B cell (primary cell): Measurements from ENCODE around the gene HS6ST3. TPM values are rescaled to one million over a fixed set of nuclear protein-coding genes. Genes with fewer than 3 reads are reported as not detected.
"Not testable (repeated sequence)": the region's sequence is repeated elsewhere in the genome, so short reads cannot be mapped to it uniquely, and the experiment has no call there.

Experiments used
- ATAC-seq: fragments of 200-7000 bp; cut with Tn5 transposase; one replicate; pipeline ENCODE4 v1.10.0; 2021; ENCODE audit warnings: low read depth, mild to moderate bottlenecking, moderate number of reproducible peaks, moderate library complexity
- CTCF ChIA-PET: fragments of 350-600 bp; sonication (Branson Sonifier 250); formaldehyde crosslinking; loops from one replicate; lab custom pipeline; 2021; ENCODE audit warnings: antibody characterized with exemption, inconsistent platforms; lab: Charles Lee
- POLR2A ChIA-PET: fragments of 350-600 bp; sonication (Branson Sonifier 250); formaldehyde crosslinking; loops from one replicate; lab custom pipeline; 2021; ENCODE audit warnings: antibody characterized with exemption; lab: Charles Lee
- DNase-seq: peaks from one replicate; pipeline ENCODE4 v3.0.0; 2013
- H2AFZ ChIP-seq: 2 replicates; pipeline ENCODE4 v1.6.1; 2012; ENCODE audit warnings: mild to moderate bottlenecking, low read depth, low read length; ENCODE audit not compliant: insufficient read depth, poor library complexity, severe bottlenecking
- H3K27ac ChIP-seq, 2 donors: 1 replicate in 1 of 2; 2 replicates in 1 of 2; pipeline ENCODE4 v1.5.1; 2012 to 2013; ENCODE audit warnings: low read length in 2 of 2, mild to moderate bottlenecking in 2 of 2, moderate library complexity in 1 of 2
- H3K27me3 ChIP-seq, 4 experiments: fragments of 200-600 bp in 1 of 4; sonication (generic) in 1 of 4; replicated peaks in 1 of 4; 1 replicate in 2 of 4; 2 replicates in 2 of 4; pipeline versions ENCODE4 v1.6.1 to v1.7.0; 2013 to 2016; ENCODE audit warnings: low read length in 3 of 4, mild to moderate bottlenecking in 2 of 4, mixed read lengths in 1 of 4, moderate library complexity in 1 of 4; ENCODE audit not compliant: insufficient read depth in 4 of 4, control insufficient read depth in 3 of 4; ENCODE audit errors: control extremely low read depth in 1 of 4
- H3K36me3 ChIP-seq, 2 experiments: replicated peaks in 1 of 2; 1 replicate in 1 of 2; 2 replicates in 1 of 2; pipeline versions ENCODE4 v1.6.1 to v1.7.1; 2013; ENCODE audit warnings: low read length in 1 of 2; ENCODE audit not compliant: insufficient read depth in 2 of 2, control insufficient read depth in 1 of 2; ENCODE audit errors: control extremely low read depth in 1 of 2, extremely low read depth in 1 of 2
- H3K4me1 ChIP-seq, 2 donors: fragments of 200-600 bp in 1 of 2; sonication (generic) in 1 of 2; 1 replicate in 1 of 2; 2 replicates in 1 of 2; pipeline versions ENCODE4 v1.5.1 to v1.6.1; 2013 to 2017; ENCODE audit warnings: low read length in 2 of 2; ENCODE audit not compliant: control insufficient read depth in 2 of 2, insufficient read depth in 2 of 2
- H3K4me2 ChIP-seq: replicated peaks from 2 replicates; pipeline ENCODE3; 2012; ENCODE audit warnings: mild to moderate bottlenecking, low read depth, low read length; ENCODE audit not compliant: poor library complexity, severe bottlenecking
- H3K4me3 ChIP-seq, 5 experiments: fragments of 200-600 bp in 1 of 5; sonication (generic) in 1 of 5; 1 replicate in 3 of 5; 2 replicates in 2 of 5; pipeline versions ENCODE4 v1.5.1 to v1.7.0; 2011 to 2016; ENCODE audit warnings: low read length in 4 of 5, mild to moderate bottlenecking in 4 of 5, low read depth in 2 of 5, control low read depth in 1 of 5, moderate library complexity in 1 of 5; ENCODE audit not compliant: insufficient read depth in 1 of 5; ENCODE audit errors: control extremely low read depth in 1 of 5, extremely low read depth in 1 of 5
- H3K79me2 ChIP-seq: fragments of 200-600 bp; sonication (generic); one replicate; pipeline ENCODE4 v1.6.0; 2016; ENCODE audit warnings: low read length; ENCODE audit not compliant: control insufficient read depth, insufficient read depth
- H3K9ac ChIP-seq: fragments of 200-600 bp; sonication (generic); 2 replicates; pipeline ENCODE4 v1.6.1; 2017; ENCODE audit warnings: mild to moderate bottlenecking, low read length, moderate library complexity
- H3K9me3 ChIP-seq, 3 donors: one replicate each; pipeline versions ENCODE4 v1.6.1 to v1.7.1; 2013; ENCODE audit warnings: low read length in 2 of 3; ENCODE audit not compliant: control insufficient read depth in 2 of 3, insufficient read depth in 1 of 3; ENCODE audit errors: control extremely low read depth in 1 of 3
- H4K20me1 ChIP-seq: 2 replicates; pipeline ENCODE4 v1.6.0; 2012; ENCODE audit warnings: mild to moderate bottlenecking, low read length; ENCODE audit not compliant: insufficient read depth, control insufficient read depth, poor library complexity, severe bottlenecking
- H3K27ac Mint-ChIP-seq: one replicate; pipeline ENCODE4 v1.8.0; 2021; ENCODE audit warnings: mixed read lengths
- H3K27me3 Mint-ChIP-seq: one replicate; pipeline ENCODE4 v1.8.0; 2021; ENCODE audit warnings: mixed read lengths
- H3K4me1 Mint-ChIP-seq: one replicate; pipeline ENCODE4 v1.8.0; 2021; ENCODE audit warnings: mixed read lengths
- H3K4me3 Mint-ChIP-seq: one replicate; pipeline ENCODE4 v1.8.0; 2021; ENCODE audit warnings: mixed read lengths
- H3K9me3 Mint-ChIP-seq: one replicate; pipeline ENCODE4 v1.8.0; 2022; ENCODE audit warnings: mixed read lengths; ENCODE audit not compliant: insufficient read depth
- EZH2 ChIP-seq: IDR thresholded peaks from 2 replicates; pipeline ENCODE4 v1.6.1; 2012; ENCODE audit warnings: borderline replicate concordance, low read depth, mild to moderate bottlenecking, moderate library complexity, low read length; ENCODE audit not compliant: insufficient read depth, poor library complexity, severe bottlenecking
- WGBS: methylation state at CpG from one replicate; pipeline ENCODE4 v1.1.5; 2013; ENCODE audit warnings: missing lambda C conversion rate; ENCODE audit not compliant: insufficient coverage; 5-methylcytosine and 5-hydroxymethylcytosine counted together
- intact Hi-C: fragments of 100-400 bp; cut with micrococcal nuclease; formaldehyde crosslinking; loops from one replicate; pipeline ENCODE4 v1.10.0; 2022
- polyA plus RNA-seq: library from polyadenylated mRNA; depleted of rRNA; stranded (reverse); fragments of >200 nt; gene quantifications from 2 replicates; pipeline ENCODE4 v1.2.3, GENCODE V29; 2012
- total RNA-seq, 2 donors: library from RNA; stranded (reverse); fragments of 120-200 nt in 1 of 2; gene quantifications; 1 replicate in 1 of 2; 2 replicates in 1 of 2; pipeline versions ENCODE4 v1.2.3 to v1.2.4, GENCODE V29; 2013 to 2022
- TF ChIP-seq, protein P1 (sequence below): fragments of 200-600 bp; IDR thresholded peaks from one replicate; pipeline ENCODE4 v1.8.0; 2022; ENCODE audit warnings: antibody characterized with exemption, mild to moderate bottlenecking

HS6ST3 gene
- total and polyA plus RNA-seq, 2 donors (not counting 1 experiment from before 2014, with no cell fraction given) = not detected

GRCh38 chr13:96044238-96044637, 45.7 kb upstream of the HS6ST3 start:
- no peak overlapping the region for H3K27ac ChIP-seq
- H3K9me3 ChIP-seq = peaks cover 0 to 12% (median 0%) of the 10 kb centered on the region in 3 donors
- H3K4me3 ChIP-seq = no peak overlapping the region
- no peak overlapping the region for H3K9ac ChIP-seq
- H3K4me1 Mint-ChIP-seq = no peaks in the 10 kb centered on the region
- H3K4me1 ChIP-seq = no peaks in the 10 kb centered on the region
- H3K4me3 Mint-ChIP-seq = no peak overlapping the region
- H4K20me1 ChIP-seq = no peaks in the 10 kb centered on the region
- ATAC-seq (no peak), DNase-seq (no peak)
- CTCF ChIA-PET = no interaction called here
- no peaks in the 10 kb centered on the region for H3K36me3 ChIP-seq
- peaks cover 7% of the 10 kb centered on the region for H3K9me3 Mint-ChIP-seq
- no peaks in the 10 kb centered on the region for H3K27me3 ChIP-seq
- H3K27me3 Mint-ChIP-seq = no peaks in the 10 kb centered on the region
- H3K27ac Mint-ChIP-seq = no peak overlapping the region
- intact Hi-C loops = no loop called here
- H2AFZ ChIP-seq = no peak overlapping the region
- WGBS = no CpG with 5 or more reads among the region's 1 CpG
- POLR2A ChIA-PET = no interaction called here
- no peak overlapping the region for H3K4me2 ChIP-seq
- H3K79me2 ChIP-seq = no peaks in the 10 kb centered on the region
- TF ChIP-seq EZH2 = no peak
- TF ChIP-seq, protein P1, sequence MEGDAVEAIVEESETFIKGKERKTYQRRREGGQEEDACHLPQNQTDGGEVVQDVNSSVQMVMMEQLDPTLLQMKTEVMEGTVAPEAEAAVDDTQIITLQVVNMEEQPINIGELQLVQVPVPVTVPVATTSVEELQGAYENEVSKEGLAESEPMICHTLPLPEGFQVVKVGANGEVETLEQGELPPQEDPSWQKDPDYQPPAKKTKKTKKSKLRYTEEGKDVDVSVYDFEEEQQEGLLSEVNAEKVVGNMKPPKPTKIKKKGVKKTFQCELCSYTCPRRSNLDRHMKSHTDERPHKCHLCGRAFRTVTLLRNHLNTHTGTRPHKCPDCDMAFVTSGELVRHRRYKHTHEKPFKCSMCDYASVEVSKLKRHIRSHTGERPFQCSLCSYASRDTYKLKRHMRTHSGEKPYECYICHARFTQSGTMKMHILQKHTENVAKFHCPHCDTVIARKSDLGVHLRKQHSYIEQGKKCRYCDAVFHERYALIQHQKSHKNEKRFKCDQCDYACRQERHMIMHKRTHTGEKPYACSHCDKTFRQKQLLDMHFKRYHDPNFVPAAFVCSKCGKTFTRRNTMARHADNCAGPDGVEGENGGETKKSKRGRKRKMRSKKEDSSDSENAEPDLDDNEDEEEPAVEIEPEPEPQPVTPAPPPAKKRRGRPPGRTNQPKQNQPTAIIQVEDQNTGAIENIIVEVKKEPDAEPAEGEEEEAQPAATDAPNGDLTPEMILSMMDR = no peak

DNA sequence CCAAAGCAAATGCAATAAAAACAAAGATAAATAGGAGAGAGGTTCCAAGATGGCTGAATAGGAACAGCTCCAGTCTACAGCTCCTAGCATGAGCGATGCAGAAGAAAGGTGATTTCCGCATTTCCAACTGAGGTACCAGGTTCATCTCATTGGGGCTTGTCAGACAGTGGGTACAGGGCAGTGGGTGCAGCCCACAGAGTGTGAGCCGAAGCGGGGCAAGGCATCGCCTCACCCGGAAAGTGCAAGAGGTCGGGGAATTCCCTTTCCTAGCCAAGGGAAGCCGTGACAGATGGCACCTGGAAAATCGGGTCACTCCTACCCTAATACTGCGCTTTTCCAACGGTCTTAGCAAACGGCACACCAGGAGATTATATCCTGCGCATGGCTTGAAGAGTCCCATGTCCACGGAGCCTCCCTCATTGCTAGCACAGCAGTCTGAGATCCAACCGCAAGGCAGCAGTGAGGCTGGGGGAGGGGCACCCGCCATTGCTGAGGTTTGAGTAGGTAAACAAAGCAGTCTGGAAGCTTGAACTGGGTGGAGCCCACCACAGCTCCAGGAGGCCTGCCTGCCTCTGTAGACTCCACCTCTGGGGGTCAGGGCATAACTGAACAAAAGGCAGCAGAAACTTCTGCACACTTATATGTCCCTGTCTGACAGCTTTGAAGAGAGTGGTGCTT, 43.3 kb upstream of the HS6ST3 start:
- H3K27ac Mint-ChIP-seq, intact Hi-C loops, H3K4me2 ChIP-seq, H3K27me3 ChIP-seq, H3K27me3 Mint-ChIP-seq, H3K9me3 ChIP-seq, H3K27ac ChIP-seq, H3K4me3 ChIP-seq, H2AFZ ChIP-seq, H3K9me3 Mint-ChIP-seq, CTCF ChIA-PET, ATAC-seq, H3K4me3 Mint-ChIP-seq, POLR2A ChIA-PET, H3K4me1 ChIP-seq, H3K79me2 ChIP-seq, H3K4me1 Mint-ChIP-seq, H4K20me1 ChIP-seq, H3K36me3 ChIP-seq, DNase-seq, H3K9ac ChIP-seq: not testable (repeated sequence)
- WGBS = 98% methylated on average over 15 of the region's 16 CpGs

GRCh38 chr13:96050955-96051354, 39.0 kb upstream of the HS6ST3 start:
- H3K27me3 Mint-ChIP-seq = peaks cover 15% of the 10 kb centered on the region
- H3K9me3 Mint-ChIP-seq, H4K20me1 ChIP-seq, H3K9ac ChIP-seq, H3K4me1 Mint-ChIP-seq, H3K27ac Mint-ChIP-seq, H3K4me1 ChIP-seq, DNase-seq, POLR2A ChIA-PET, H3K4me3 Mint-ChIP-seq, ATAC-seq, H3K36me3 ChIP-seq, intact Hi-C loops, H3K79me2 ChIP-seq, H3K27ac ChIP-seq, CTCF ChIA-PET, H2AFZ ChIP-seq, H3K4me2 ChIP-seq, H3K4me3 ChIP-seq: not testable (repeated sequence)
- Histone ChIP-seq H3K27me3 (peaks cover 0 to 17% (median 2%) of the 10 kb centered on the region in 4 experiments), H3K9me3 (peaks cover 0 to 25% (median 0%) of the 10 kb centered on the region in 3 donors)
- WGBS = no CpG with 5 or more reads among the region's 4 CpGs
